ENCODE results near the gene RAVER1.

RAVER1 gene

DNA sequence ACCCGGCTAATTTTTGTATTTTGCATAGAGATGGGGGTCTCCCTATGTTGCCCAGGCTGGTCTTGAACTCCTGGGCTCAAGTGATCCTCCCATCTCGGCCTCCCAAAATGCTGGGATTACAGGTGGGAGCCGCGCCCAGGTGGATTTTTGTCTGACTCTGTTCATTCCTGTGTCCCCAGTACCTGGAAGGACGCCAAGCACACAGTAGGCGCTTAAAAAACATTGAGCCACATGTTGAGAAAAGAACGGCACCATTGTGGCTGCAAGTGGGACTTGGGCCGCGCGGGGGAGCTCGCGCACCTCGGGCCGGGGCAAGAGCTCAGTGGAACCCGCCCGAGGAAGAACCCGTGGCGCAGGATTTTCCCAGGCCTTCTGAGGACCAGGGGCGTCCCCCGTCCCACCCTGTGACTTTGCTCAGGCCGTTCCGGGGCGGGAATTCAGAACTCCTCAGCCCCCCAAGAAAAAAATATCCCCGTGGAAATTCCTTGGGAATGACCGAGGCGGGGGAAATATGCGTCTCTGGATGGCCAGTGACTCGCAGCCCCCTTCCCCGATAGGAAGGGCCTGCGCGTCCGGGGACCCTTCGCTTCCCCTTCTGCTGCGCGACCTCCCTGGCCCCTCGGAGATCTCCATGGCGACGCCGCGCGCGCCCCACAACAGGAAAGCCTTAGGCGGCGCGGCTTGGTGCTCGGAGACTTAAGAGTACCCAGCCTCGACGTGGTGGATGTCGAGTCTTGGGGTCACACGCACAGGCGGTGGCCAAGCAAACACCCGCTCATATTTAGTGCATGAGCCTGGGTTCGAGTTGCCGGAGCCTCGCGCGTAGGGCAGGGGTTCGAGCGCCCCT is 63.8 kb downstream of the RAVER1 start:
- DNase-seq, result peak; percentile 86

DNA sequence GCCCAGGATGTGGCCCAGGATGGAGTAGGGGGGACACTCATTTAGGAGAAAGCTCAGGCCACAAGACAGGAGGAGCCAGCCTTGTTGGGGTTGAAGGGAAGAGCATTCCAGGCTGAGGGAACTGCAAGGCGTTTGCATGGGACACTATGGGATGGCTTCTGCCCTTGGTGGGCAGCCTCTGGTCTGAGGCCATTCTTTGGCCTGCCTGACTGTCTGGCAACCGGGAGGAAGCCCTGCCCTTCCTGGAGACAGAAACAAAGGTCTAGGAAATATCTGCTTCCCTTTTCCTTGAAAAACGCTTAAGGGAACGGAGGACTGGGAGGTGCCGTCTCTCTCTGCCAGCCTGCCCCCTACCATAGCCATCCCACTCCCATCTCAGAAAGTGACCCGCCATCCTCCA is 65.3 kb downstream of the RAVER1 start:
- DNase-seq, result no peak

DNA sequence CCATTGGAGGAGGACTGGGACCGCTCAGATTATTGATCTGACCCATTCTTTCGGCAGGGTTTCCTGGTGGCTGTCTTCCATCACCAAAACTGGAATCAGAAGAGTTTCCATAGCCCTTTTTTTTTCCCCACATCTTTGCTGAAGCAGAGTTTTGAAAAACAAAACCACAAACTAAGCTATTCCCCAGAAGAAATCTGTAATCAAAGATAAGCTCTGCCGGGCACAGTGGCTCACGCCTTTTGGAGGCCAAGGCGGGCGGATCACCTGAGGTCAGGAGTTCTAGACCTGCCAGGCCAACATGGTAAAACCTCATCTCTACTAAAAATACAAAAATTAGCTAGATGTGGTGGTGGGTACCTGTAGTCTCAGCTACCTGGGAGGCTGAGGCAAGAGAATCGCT is 66.6 kb downstream of the RAVER1 start:
- no peak for DNase-seq
